K562 (cell line): ENCODE data around the gene PLEKHM3. TPM values are rescaled to one million over a fixed set of nuclear protein-coding genes. Genes with fewer than 3 reads are reported as not detected.

Experiments
- BMI1 ChIP-seq: fragments of 150-350 bp; IDR thresholded peaks from 2 replicates; pipeline ENCODE4 v1.6.1; 2014; ENCODE audit warnings: low read length
- BRF1 ChIP-seq: IDR thresholded peaks from 3 replicates; pipeline ENCODE4 v1.6.1; 2011; ENCODE audit warnings: borderline replicate concordance, mild to moderate bottlenecking; ENCODE audit not compliant: insufficient read length; ENCODE audit errors: extremely low read depth
- CBFB ChIP-seq: sonication (generic); formaldehyde crosslinking; IDR thresholded peaks from 2 replicates; pipeline ENCODE4 v1.4.0; 2020; ENCODE audit warnings: mild to moderate bottlenecking, missing genetic modification reagents
- CBX1 ChIP-seq: sonication (generic); IDR thresholded peaks from 2 replicates; pipeline ENCODE4 v1.6.1; 2016; ENCODE audit warnings: antibody characterized with exemption, low read depth, mild to moderate bottlenecking
- HDAC6 ChIP-seq: IDR thresholded peaks from 2 replicates; pipeline ENCODE4 v1.6.1; 2012; ENCODE audit warnings: low read depth, mild to moderate bottlenecking, control low read depth, inconsistent platforms, low read length, moderate library complexity
- MAFK ChIP-seq: IDR thresholded peaks from 2 replicates; pipeline ENCODE4 v1.6.1; 2011; ENCODE audit warnings: low read length, improper control_type of control experiment
- MYNN ChIP-seq, 2 experiments: sonication (generic); formaldehyde crosslinking in 1 of 2; IDR thresholded peaks; 2 replicates each; pipeline versions ENCODE4 v1.5.0 to v1.6.1; 2016 to 2020; ENCODE audit warnings: antibody characterized with exemption in 1 of 2, missing genetic modification reagents in 1 of 2
- NONO ChIP-seq, 2 experiments: fragments of 200-400 bp in 1 of 2; fragments of 450-650 bp in 1 of 2; formaldehyde crosslinking in 1 of 2; IDR thresholded peaks; 2 replicates each; pipeline ENCODE4 v1.6.1; 2017; ENCODE audit warnings: low read depth in 2 of 2, mild to moderate bottlenecking in 2 of 2, moderate library complexity in 2 of 2, low read length in 1 of 2
- NUFIP1 ChIP-seq: fragments of 450-650 bp; IDR thresholded peaks from 2 replicates; pipeline ENCODE4 v1.6.1; 2018; ENCODE audit not compliant: partially characterized antibody
- PHB2 ChIP-seq: fragments of 450-650 bp; IDR thresholded peaks from 2 replicates; pipeline ENCODE4 v1.6.1; 2017; ENCODE audit warnings: low read depth
- RBFOX2 ChIP-seq: fragments of 200-400 bp; formaldehyde crosslinking; IDR thresholded peaks from 2 replicates; pipeline ENCODE4 v1.6.1; 2017; ENCODE audit warnings: low read depth, mild to moderate bottlenecking, low read length, moderate library complexity
- SRSF9 ChIP-seq: fragments of 200-400 bp; formaldehyde crosslinking; IDR thresholded peaks from 2 replicates; pipeline ENCODE4 v1.6.1; 2017; ENCODE audit warnings: low read depth, low read length, borderline replicate concordance
- ZBED1 ChIP-seq: IDR thresholded peaks from 2 replicates; pipeline ENCODE4 v1.6.1; 2014
- ZNF253 ChIP-seq: fragments of 250-450 bp; sonication (Bioruptor Pico); conservative IDR thresholded peaks from 2 replicates; pipeline ENCODE4 v1.6.1; 2021; ENCODE audit warnings: mild to moderate bottlenecking
- ZNF274 ChIP-seq: IDR thresholded peaks from 2 replicates; pipeline ENCODE4 v1.6.1; 2011; ENCODE audit warnings: low read depth, mild to moderate bottlenecking, low read length, moderate library complexity, borderline replicate concordance
- ZNF436 ChIP-seq: fragments of 250-450, 450-650 bp; sonication (Bioruptor Pico); formaldehyde crosslinking; IDR thresholded peaks from 2 replicates; pipeline ENCODE4 v1.7.0; 2020; ENCODE audit warnings: mild to moderate bottlenecking
- ZNF696 ChIP-seq: fragments of 250-450 bp; sonication (Bioruptor Pico); conservative IDR thresholded peaks from 2 replicates; pipeline ENCODE4 v1.4.0; 2020; ENCODE audit warnings: mild to moderate bottlenecking, moderate library complexity
- polyA plus RNA-seq, 8 experiments: library from polyadenylated mRNA; depleted of rRNA in 4 of 8; stranded (reverse) in 5 of 8; unstranded in 3 of 8; fragments of >200 nt; fragmentation: Nextera tagmentation in 2 of 8; fragmentation: Illumina TruSeq in 1 of 8; extraction: Ambion mirVana in 2 of 8; extraction: Trizol in 1 of 8; gene quantifications; 2 replicates each; pipeline versions ENCODE4 v1.2.1 to v1.2.3, GENCODE V29; 2011 to 2014; ENCODE audit warnings: inconsistent platforms in 1 of 8, missing spikeins in 1 of 8
- total RNA-seq, 7 experiments: library from RNA; depleted of rRNA in 6 of 7; stranded (reverse); fragments of >200 nt in 6 of 7; fragmentation: Illumina TruSeq in 2 of 7; extraction: Trizol in 2 of 7; gene quantifications; 2 replicates each; pipeline versions ENCODE4 v1.2.1 to v1.2.3, GENCODE V29; 2011 to 2021; ENCODE audit warnings: low replicate concordance in 1 of 7
- TF ChIP-seq, protein P1 (sequence below), 2 experiments: fragments of 450-650 bp in 1 of 2; sonication (generic) in 1 of 2; formaldehyde crosslinking; conservative IDR thresholded peaks; 2 replicates each; pipeline versions ENCODE4 v1.4.0 to v1.8.1; 2020 to 2022; ENCODE audit warnings: mild to moderate bottlenecking in 1 of 2, missing genetic modification reagents in 1 of 2
- TF ChIP-seq, protein P2 (sequence below): fragments of 450-650 bp; IDR thresholded peaks from 2 replicates; pipeline ENCODE4 v1.6.1; 2018; ENCODE audit warnings: mild to moderate bottlenecking, low read depth; ENCODE audit not compliant: partially characterized antibody

Gene PLEKHM3
- total and polyA plus RNA-seq, 9 of the 15 experiments (the other 6 are each of a cell fraction or from before 2014, with no cell fraction given) = 0.24 to 1.6 (median 1.0) TPM

DNA sequence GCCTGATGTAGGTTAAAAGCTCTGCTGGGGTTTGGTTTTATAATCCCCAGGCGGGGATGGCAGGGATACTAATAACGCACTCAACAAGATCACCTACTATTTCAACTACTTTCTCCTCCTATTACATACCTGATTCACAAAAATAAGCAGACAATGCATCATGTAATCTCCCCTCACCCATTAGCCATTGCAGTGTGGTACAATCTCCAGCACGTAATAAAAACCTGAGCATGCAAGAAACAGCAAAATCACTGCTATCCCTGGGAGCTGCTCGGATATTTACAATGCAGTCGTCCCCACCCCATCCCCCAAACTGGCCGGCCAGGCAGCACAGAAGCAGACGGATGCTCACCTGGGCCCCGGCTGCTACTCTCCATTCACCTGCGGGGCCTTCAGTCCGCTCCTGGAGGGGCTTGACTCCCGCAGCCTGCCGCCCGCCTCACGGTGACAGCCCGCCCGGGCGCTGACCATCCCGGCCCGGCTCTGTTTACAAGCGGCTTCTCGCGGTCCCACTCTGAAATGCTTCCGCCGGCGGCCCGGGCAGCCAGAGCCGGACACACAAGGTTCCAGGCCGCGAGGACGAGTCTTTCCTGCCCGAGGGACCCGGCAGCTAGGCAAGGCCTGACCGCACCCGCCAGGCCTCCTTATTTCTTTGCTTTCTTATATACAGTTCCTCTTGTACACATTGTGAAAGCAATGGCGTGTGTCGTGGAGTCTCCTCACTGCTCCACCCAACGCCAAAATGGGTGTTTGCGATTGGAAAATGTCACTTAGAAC is at the start of gene PLEKHM3 (continued):
- TF ChIP-seq MAFK (no peak), ZNF436 (CRISPR knock-in tag) (no peak), CBX1 (peak; percentile 75), HDAC6 (no peak), MYNN (IDR thresholded peaks at IDR 0.05) (0 out of 2 replicates have a peak, but pooled peaks have one; percentile 43), MYNN (CRISPR knock-in tag; IDR thresholded peaks at IDR 0.05) (no peak), PHB2 (no peak), RBFOX2 (peak; percentile 93), CBFB (no peak; the same call in 1 of the 2 replicates), ZBED1 (no peak), BMI1 (no peak), NONO (IDR thresholded peaks at IDR 0.05; ENCODE audit: low read depth in 2 of 2, low read length in 1 of 2) (0 out of 4 replicates have a peak, but pooled peaks of 1 of the 2 experiments have one; percentile 13), BRF1 (no peak), ZNF274 (no peak), SRSF9 (no peak), NUFIP1 (no peak), ZNF253 (no peak), ZNF696 (no peak)
- TF ChIP-seq, protein P1, sequence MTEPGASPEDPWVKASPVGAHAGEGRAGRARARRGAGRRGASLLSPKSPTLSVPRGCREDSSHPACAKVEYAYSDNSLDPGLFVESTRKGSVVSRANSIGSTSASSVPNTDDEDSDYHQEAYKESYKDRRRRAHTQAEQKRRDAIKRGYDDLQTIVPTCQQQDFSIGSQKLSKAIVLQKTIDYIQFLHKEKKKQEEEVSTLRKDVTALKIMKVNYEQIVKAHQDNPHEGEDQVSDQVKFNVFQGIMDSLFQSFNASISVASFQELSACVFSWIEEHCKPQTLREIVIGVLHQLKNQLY (CRISPR knock-in tag; conservative IDR thresholded peaks at IDR 0.05) = no peak
- TF ChIP-seq, protein P2, sequence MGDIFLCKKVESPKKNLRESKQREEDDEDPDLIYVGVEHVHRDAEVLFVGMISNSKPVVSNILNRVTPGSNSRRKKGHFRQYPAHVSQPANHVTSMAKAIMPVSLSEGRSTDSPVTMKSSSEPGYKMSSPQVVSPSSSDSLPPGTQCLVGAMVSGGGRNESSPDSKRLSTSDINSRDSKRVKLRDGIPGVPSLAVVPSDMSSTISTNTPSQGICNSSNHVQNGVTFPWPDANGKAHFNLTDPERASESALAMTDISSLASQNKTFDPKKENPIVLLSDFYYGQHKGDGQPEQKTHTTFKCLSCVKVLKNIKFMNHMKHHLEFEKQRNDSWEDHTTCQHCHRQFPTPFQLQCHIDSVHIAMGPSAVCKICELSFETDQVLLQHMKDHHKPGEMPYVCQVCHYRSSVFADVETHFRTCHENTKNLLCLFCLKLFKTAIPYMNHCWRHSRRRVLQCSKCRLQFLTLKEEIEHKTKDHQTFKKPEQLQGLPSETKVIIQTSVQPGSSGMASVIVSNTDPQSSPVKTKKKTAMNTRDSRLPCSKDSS = no peak
